H9 (cell line): Measurements from ENCODE around the gene TRIOBP. TPM values are rescaled to one million over a fixed set of nuclear protein-coding genes. Genes with fewer than 3 reads are reported as not detected.
A peak's percentile ranks its signal among the peaks of the same experiment; 100 is the strongest.

Source experiments
- DNase-seq: peaks from one replicate; pipeline ENCODE4 v3.0.0-alpha.2; 2017
- H2AFZ ChIP-seq: one replicate; pipeline ENCODE4 v1.6.1; 2013; ENCODE audit warnings: mild to moderate bottlenecking, low read length, control low read depth, moderate library complexity
- H2AK5ac ChIP-seq: 2 replicates; pipeline ENCODE4 v1.6.1; 2013; ENCODE audit warnings: low read length, control low read depth, mixed read lengths; ENCODE audit not compliant: insufficient read length
- H2BK120ac ChIP-seq: one replicate; pipeline ENCODE4 v1.6.1; 2013; ENCODE audit warnings: low read depth, mild to moderate bottlenecking, low read length, control low read depth, inconsistent platforms; ENCODE audit not compliant: poor library complexity, severe bottlenecking
- H2BK12ac ChIP-seq: 2 replicates; pipeline ENCODE4 v1.6.1; 2013; ENCODE audit warnings: low read length, control low read depth, mixed read lengths, low read depth; ENCODE audit not compliant: insufficient read length
- H2BK15ac ChIP-seq: 2 replicates; pipeline ENCODE4 v1.6.1; 2013; ENCODE audit warnings: low read depth, low read length, control low read depth
- H2BK20ac ChIP-seq: one replicate; pipeline ENCODE4 v1.6.1; 2013; ENCODE audit warnings: low read depth, mild to moderate bottlenecking, low read length, control low read depth, inconsistent platforms; ENCODE audit not compliant: poor library complexity, severe bottlenecking
- H2BK5ac ChIP-seq: 2 replicates; pipeline ENCODE4 v1.6.1; 2013; ENCODE audit warnings: low read length, control low read depth, mixed read lengths; ENCODE audit not compliant: insufficient read length
- H3K14ac ChIP-seq: 2 replicates; pipeline ENCODE4 v1.6.1; 2013; ENCODE audit warnings: low read length, control low read depth; ENCODE audit not compliant: insufficient read depth
- H3K18ac ChIP-seq: 2 replicates; pipeline ENCODE4 v1.6.1; 2013; ENCODE audit warnings: low read depth, mild to moderate bottlenecking, mixed read lengths, low read length, control low read depth; ENCODE audit not compliant: insufficient read length
- H3K23ac ChIP-seq: 2 replicates; pipeline ENCODE4 v1.6.1; 2013; ENCODE audit warnings: low read length, control low read depth, mixed read lengths, low read depth; ENCODE audit not compliant: insufficient read length
- H3K23me2 ChIP-seq: 2 replicates; pipeline ENCODE4 v1.6.1; 2013; ENCODE audit warnings: low read depth, mild to moderate bottlenecking, mixed read lengths, low read length, control low read depth; ENCODE audit not compliant: insufficient read length, poor library complexity, severe bottlenecking
- H3K27ac ChIP-seq: 2 replicates; pipeline ENCODE4 v1.5.1; 2013; ENCODE audit warnings: low read length, control low read depth, mixed read lengths, low read depth; ENCODE audit not compliant: insufficient read length
- H3K27me3 ChIP-seq: 2 replicates; pipeline ENCODE4 v1.6.1; 2013; ENCODE audit warnings: low read length, control low read depth, inconsistent platforms; ENCODE audit not compliant: insufficient read depth
- H3K4ac ChIP-seq: 2 replicates; pipeline ENCODE4 v1.6.1; 2013; ENCODE audit warnings: low read depth, mild to moderate bottlenecking, control low read depth, inconsistent platforms, low read length, moderate library complexity
- H3K4me1 ChIP-seq: 2 replicates; pipeline ENCODE4 v1.6.1; 2013; ENCODE audit warnings: low read length, control low read depth, inconsistent platforms; ENCODE audit not compliant: insufficient read depth
- H3K4me2 ChIP-seq: 2 replicates; pipeline ENCODE4 v1.6.1; 2013; ENCODE audit warnings: low read length, control low read depth, mixed read lengths; ENCODE audit not compliant: insufficient read length, insufficient read depth
- H3K56ac ChIP-seq: 2 replicates; pipeline ENCODE4 v1.6.1; 2013; ENCODE audit warnings: low read depth, mild to moderate bottlenecking, mixed read lengths, low read length, control low read depth; ENCODE audit not compliant: insufficient read length
- H3K79me1 ChIP-seq: 2 replicates; pipeline ENCODE4 v1.6.1; 2013; ENCODE audit warnings: low read depth, mild to moderate bottlenecking, moderate library complexity, low read length, control low read depth, inconsistent platforms; ENCODE audit not compliant: insufficient read depth, poor library complexity, severe bottlenecking
- H3K79me2 ChIP-seq: 2 replicates; pipeline ENCODE4 v1.6.1; 2013; ENCODE audit warnings: low read length, control low read depth, inconsistent platforms; ENCODE audit not compliant: insufficient read depth
- H3K9ac ChIP-seq: 2 replicates; pipeline ENCODE4 v1.6.1; 2013; ENCODE audit warnings: low read length, control low read depth, mixed read lengths; ENCODE audit not compliant: insufficient read length; ENCODE audit errors: extremely low read depth
- H3K9me3 ChIP-seq: one replicate; pipeline ENCODE4 v1.6.1; 2013; ENCODE audit warnings: low read depth, low read length, inconsistent platforms; ENCODE audit not compliant: control insufficient read depth
- H3T11ph ChIP-seq: one replicate; pipeline ENCODE4 v1.6.1; 2013; ENCODE audit warnings: mild to moderate bottlenecking, low read length, control low read depth, inconsistent platforms
- H4K20me1 ChIP-seq: one replicate; pipeline ENCODE4 v1.6.1; 2013; ENCODE audit not compliant: control insufficient read depth, insufficient read length, insufficient read depth
- H4K5ac ChIP-seq: 2 replicates; pipeline ENCODE4 v1.6.1; 2013; ENCODE audit warnings: low read depth, mild to moderate bottlenecking, mixed read lengths, low read length, control low read depth; ENCODE audit not compliant: insufficient read length
- H4K8ac ChIP-seq: replicated peaks from 2 replicates; pipeline ENCODE4 v1.6.1; 2013; ENCODE audit warnings: low read length, control low read depth, mixed read lengths, low read depth; ENCODE audit not compliant: insufficient read length
- H4K91ac ChIP-seq: 2 replicates; pipeline ENCODE4 v1.6.1; 2013; ENCODE audit warnings: low read depth, mild to moderate bottlenecking, moderate library complexity, mixed read lengths, low read length, control low read depth; ENCODE audit not compliant: insufficient read length
- H3K27ac Mint-ChIP-seq, 3 experiments: 2 replicates in 2 of 3; 3 replicates in 1 of 3; pipeline ENCODE4 v1.8.0; 2020 to 2021; ENCODE audit warnings: mixed read lengths in 3 of 3, mild to moderate bottlenecking in 1 of 3, moderate library complexity in 1 of 3
- H3K27me3 Mint-ChIP-seq: 2 replicates; pipeline ENCODE4 v1.8.0; 2021; ENCODE audit warnings: low read depth, mild to moderate bottlenecking, moderate library complexity, mixed read lengths
- H3K36me3 Mint-ChIP-seq, 3 experiments: 2 replicates in 2 of 3; 3 replicates in 1 of 3; pipeline ENCODE4 v1.8.0; 2020 to 2021; ENCODE audit warnings: low read depth in 3 of 3, mixed read lengths in 3 of 3; ENCODE audit not compliant: insufficient read depth in 1 of 3
- H3K4me1 Mint-ChIP-seq, 2 experiments: 2 replicates each; pipeline ENCODE4 v1.8.0; 2020; ENCODE audit warnings: mixed read lengths in 2 of 2
- H3K4me3 Mint-ChIP-seq, 2 experiments: 2 replicates in 1 of 2; 3 replicates in 1 of 2; pipeline ENCODE4 v1.8.0; 2020 to 2021; ENCODE audit warnings: mild to moderate bottlenecking in 2 of 2, mixed read lengths in 2 of 2, moderate library complexity in 1 of 2
- H3K9me3 Mint-ChIP-seq, 2 experiments: 2 replicates in 1 of 2; 3 replicates in 1 of 2; pipeline ENCODE4 v1.8.0; 2020; ENCODE audit warnings: mild to moderate bottlenecking in 2 of 2, mixed read lengths in 2 of 2, moderate library complexity in 1 of 2
- CTCF ChIP-seq: fragments of 200-600 bp; sonication (generic); conservative IDR thresholded peaks from 3 replicates; pipeline ENCODE4 v1.8.0; 2021; ENCODE audit warnings: antibody characterized with exemption, mild to moderate bottlenecking
- WGBS: extraction: QIAGEN DNeasy Blood & Tissue Kit; methylation state at CpG from one replicate; pipeline ENCODE4 v1.1.7; 2013; ENCODE audit warnings: missing lambda C conversion rate, low lambda C conversion rate, mixed read lengths; ENCODE audit not compliant: insufficient read length; ENCODE audit errors: extremely low coverage; 5-methylcytosine and 5-hydroxymethylcytosine counted together
- total RNA-seq: library from RNA; stranded (reverse); gene quantifications from 2 replicates; pipeline ENCODE4 v1.2.1, GENCODE V29; 2021

The TRIOBP gene
- total RNA-seq, 1 experiment from 2014 or later = 52.7 TPM

DNA sequence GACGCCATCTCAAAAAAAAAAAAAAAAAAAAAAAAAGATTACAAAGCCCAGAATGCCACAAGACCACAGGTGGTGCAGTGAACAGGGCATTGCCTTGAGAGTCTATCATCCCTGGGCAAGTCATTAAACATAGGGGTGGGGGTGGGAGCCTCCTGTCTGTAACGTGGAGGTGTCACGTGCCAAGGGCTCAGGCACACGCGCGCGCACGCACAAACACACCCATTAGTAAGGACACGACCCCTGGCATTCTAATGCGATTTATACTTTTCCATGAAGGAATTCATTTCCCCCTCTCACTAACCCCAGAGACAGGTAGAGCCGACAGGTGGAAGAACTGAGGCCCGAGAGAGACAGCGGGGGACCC, 105.1 kb downstream of the TRIOBP start:
- Histone ChIP-seq H4K91ac (no peak overlapping the region), H3K79me1 (no peaks in the 10 kb centered on the region), H2AK5ac (no peak overlapping the region), H3K9ac (no peak overlapping the region), H3K4me1 (no peaks in the 10 kb centered on the region; the same call in 1 of the 2 replicates), H3K9me3 (no peaks in the 10 kb centered on the region), H4K8ac (no peak overlapping the region), H4K20me1 (no peaks in the 10 kb centered on the region), H2BK15ac (no peak overlapping the region), H4K5ac (no peak overlapping the region), H3K27ac (no peak overlapping the region), H3K79me2 (no peaks in the 10 kb centered on the region), H3K23ac (no peak overlapping the region), H2BK5ac (no peak overlapping the region), H2BK120ac (no peak overlapping the region), H2BK20ac (no peak overlapping the region), H3K23me2 (peaks cover 47% of the 10 kb centered on the region), H3K4ac (no peak overlapping the region), H3K14ac (no peak overlapping the region), H3K56ac (no peak overlapping the region), H3K18ac (no peak overlapping the region), H2BK12ac (no peak overlapping the region), H3K4me2 (peak overlapping the region; percentile 87), H3K27me3 (peaks cover 13% of the 10 kb centered on the region; the same call in 1 of the 2 replicates), H3T11ph (no peak overlapping the region), H2AFZ (no peak overlapping the region)
- peaks cover 30 to 32% of the 10 kb centered on the region in 2 experiments for H3K4me1 Mint-ChIP-seq
- peak overlapping the region; percentile 66 to 89 for H3K4me3 Mint-ChIP-seq
- peaks cover 0 to 4% of the 10 kb centered on the region in 2 experiments; a peak in 3 of 5 replicates for H3K9me3 Mint-ChIP-seq
- no peak for TF ChIP-seq CTCF
- WGBS = no CpG with 5 or more reads among the region's 13 CpGs
- H3K27me3 Mint-ChIP-seq = peaks cover 75% of the 10 kb centered on the region
- no peak overlapping the region; a peak in 1 of 7 replicates for H3K27ac Mint-ChIP-seq
- no peaks in the 10 kb centered on the region; a peak in 1 of 7 replicates for H3K36me3 Mint-ChIP-seq
- DNase-seq = no peak
